RPMI7951 (cell line): ENCODE results near the gene PRKRIP1. TPM values are rescaled to one million over a fixed set of nuclear protein-coding genes. Genes with fewer than 3 reads are reported as not detected.

ENCODE experiments used
- total RNA-seq: library from RNA; depleted of rRNA; stranded (reverse); fragments of >200 nt; shearing (Covaris generic); gene quantifications from 2 replicates; pipeline ENCODE4 v1.2.3, GENCODE V29; 2014; rRNA removed

The PRKRIP1 gene
- total RNA-seq, 1 experiment from 2014 or later = 13.3 TPM

Other genes starting within 250 kb of the PRKRIP1 start
- 0.84 and 1.7 TPM in 2 replicates for gene SH2B2, start 109.5 kb upstream of the PRKRIP1 start, total RNA-seq
- gene SPDYE6, start 39.9 kb upstream of the PRKRIP1 start, total RNA-seq = 0.24 TPM in 1 of 2 replicates, not detected in the other
- gene ORAI2, start 37.2 kb downstream of the PRKRIP1 start, total RNA-seq = 22.9 and 30.6 TPM in 2 replicates
- gene ALKBH4, start 68.5 kb downstream of the PRKRIP1 start, total RNA-seq = 16.2 and 23.3 TPM in 2 replicates
- 23.6 and 33.5 TPM in 2 replicates for gene LRWD1, start 68.6 kb downstream of the PRKRIP1 start, total RNA-seq
- 78.0 and 95.6 TPM in 2 replicates for gene POLR2J, start 82.6 kb downstream of the PRKRIP1 start, total RNA-seq
- 0.36 and 1.4 TPM in 2 replicates for gene RASA4B, start 121.4 kb downstream of the PRKRIP1 start, total RNA-seq
- gene UPK3BL2, start 147.3 kb downstream of the PRKRIP1 start, total RNA-seq = not detected in 2 replicates
- gene SPDYE2, start 154.9 kb downstream of the PRKRIP1 start, total RNA-seq = not detected in 2 replicates
- gene POLR2J3, start 176.2 kb downstream of the PRKRIP1 start, total RNA-seq = 11.8 and 12.6 TPM in 2 replicates
- gene RASA4, start 220.4 kb downstream of the PRKRIP1 start, total RNA-seq = 2.5 and 6.9 TPM in 2 replicates
- gene UPK3BL1, start 246.4 kb downstream of the PRKRIP1 start, total RNA-seq = 6.4 and 7.9 TPM in 2 replicates